Left lung (tissue), 10 donors: ENCODE results near the gene SWT1. TPM values are rescaled to one million over a fixed set of nuclear protein-coding genes. Genes with fewer than 3 reads are reported as not detected.
A peak's percentile ranks its signal among the peaks of the same experiment; 100 is the strongest.

Experiments used
- ATAC-seq: fragments of 200-7000 bp; cut with Tn5 transposase; one replicate; pipeline ENCODE4 v1.9.1; 2020; ENCODE audit warnings: moderate library complexity
- DNase-seq, 4 donors: peaks; one replicate each; pipeline ENCODE4 v3.0.0-alpha.2; 2013 to 2020
- H3K27ac ChIP-seq, 2 donors: fragments of 200-600 bp; sonication (generic) in 1 of 2; one replicate each; pipeline versions ENCODE4 v1.5.0 to v1.8.0; 2020 to 2021
- H3K27me3 ChIP-seq, 2 donors: fragments of 200-600 bp; sonication (generic) in 1 of 2; one replicate each; pipeline versions ENCODE4 v1.5.0 to v1.8.0; 2020 to 2021
- H3K36me3 ChIP-seq, 2 donors: fragments of 200-600 bp; sonication (generic) in 1 of 2; one replicate each; pipeline versions ENCODE4 v1.5.0 to v1.8.0; 2020 to 2021
- H3K4me1 ChIP-seq, 2 donors: fragments of 200-600 bp; one replicate each; pipeline ENCODE4 v1.8.0; 2021
- H3K4me3 ChIP-seq, 2 donors: fragments of 200-600 bp; sonication (generic) in 1 of 2; one replicate each; pipeline versions ENCODE4 v1.5.0 to v1.8.0; 2020 to 2021; ENCODE audit warnings: mild to moderate bottlenecking in 1 of 2
- H3K9me3 ChIP-seq, 2 donors: fragments of 200-600 bp; sonication (generic) in 1 of 2; one replicate each; pipeline versions ENCODE4 v1.5.0 to v1.8.0; 2020 to 2021
- intact Hi-C, 2 donors: fragments of 100-400 bp; cut with DNase I; formaldehyde crosslinking; loops; one replicate each; pipeline versions ENCODE4 v1.11.2 to v1.14.2; 2022
- polyA plus RNA-seq, 6 donors: library from polyadenylated mRNA; unstranded; fragments of 120-200 nt; gene quantifications; one replicate each; pipeline ENCODE4 v1.2.1, GENCODE V29; 2013; ENCODE audit not compliant: insufficient read length in 6 of 6
- total RNA-seq, 2 donors: library from RNA; stranded (reverse); fragmentation: NEBNext Ultra II Directional; extraction: Animal tissue kit (Norgen Biotek cat#: 25700); gene quantifications; one replicate each; pipeline ENCODE4 v1.2.1, GENCODE V29; 2021
- TF ChIP-seq, protein P1 (sequence below), 2 donors: fragments of 200-600 bp; sonication (generic) in 1 of 2; IDR thresholded peaks; one replicate each; pipeline versions ENCODE4 v1.5.0 to v1.8.0; 2021; ENCODE audit warnings: antibody characterized with exemption in 2 of 2
- donor health status: DM: no; HTN: yes; CAD: no.
- donor health status: DM: no; HTN: no; CAD: no.

SWT1 gene
- total and polyA plus RNA-seq, 8 donors, result 6.5 to 11.4 (median 9.5) TPM

DNA sequence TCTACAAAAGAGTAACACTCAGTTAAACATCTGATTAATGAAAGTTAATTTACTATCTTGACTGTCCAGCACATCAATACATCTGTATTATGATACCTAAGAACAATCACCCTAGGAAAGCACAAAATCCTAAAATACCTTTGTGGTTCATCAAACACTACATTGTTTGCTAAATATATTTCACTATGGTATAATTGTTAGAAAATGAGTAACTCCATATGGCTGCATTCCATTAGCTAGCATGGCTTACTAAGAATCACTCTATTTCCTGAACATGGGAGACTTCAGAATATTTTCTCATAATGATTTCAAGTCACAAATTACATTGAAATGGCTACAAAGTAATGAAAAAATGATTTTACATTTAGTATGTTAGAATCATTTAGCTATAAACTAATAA, 12.7 kb upstream of the SWT1 start:
- ATAC-seq, result no peak
- DNase-seq, result no peak
- Histone ChIP-seq H3K4me3 (no peak overlapping the region), H3K27me3 (no peaks in the 10 kb centered on the region), H3K27ac (no peak overlapping the region), H3K4me1 (no peaks in the 10 kb centered on the region), H3K9me3 (no peaks in the 10 kb centered on the region), H3K36me3 (peaks cover 0 to 87% of the 10 kb centered on the region in 2 donors)
- intact Hi-C loops, result no loop called here
- TF ChIP-seq, protein P1, sequence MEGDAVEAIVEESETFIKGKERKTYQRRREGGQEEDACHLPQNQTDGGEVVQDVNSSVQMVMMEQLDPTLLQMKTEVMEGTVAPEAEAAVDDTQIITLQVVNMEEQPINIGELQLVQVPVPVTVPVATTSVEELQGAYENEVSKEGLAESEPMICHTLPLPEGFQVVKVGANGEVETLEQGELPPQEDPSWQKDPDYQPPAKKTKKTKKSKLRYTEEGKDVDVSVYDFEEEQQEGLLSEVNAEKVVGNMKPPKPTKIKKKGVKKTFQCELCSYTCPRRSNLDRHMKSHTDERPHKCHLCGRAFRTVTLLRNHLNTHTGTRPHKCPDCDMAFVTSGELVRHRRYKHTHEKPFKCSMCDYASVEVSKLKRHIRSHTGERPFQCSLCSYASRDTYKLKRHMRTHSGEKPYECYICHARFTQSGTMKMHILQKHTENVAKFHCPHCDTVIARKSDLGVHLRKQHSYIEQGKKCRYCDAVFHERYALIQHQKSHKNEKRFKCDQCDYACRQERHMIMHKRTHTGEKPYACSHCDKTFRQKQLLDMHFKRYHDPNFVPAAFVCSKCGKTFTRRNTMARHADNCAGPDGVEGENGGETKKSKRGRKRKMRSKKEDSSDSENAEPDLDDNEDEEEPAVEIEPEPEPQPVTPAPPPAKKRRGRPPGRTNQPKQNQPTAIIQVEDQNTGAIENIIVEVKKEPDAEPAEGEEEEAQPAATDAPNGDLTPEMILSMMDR (IDR thresholded peaks at IDR 0.05), result no peak

DNA sequence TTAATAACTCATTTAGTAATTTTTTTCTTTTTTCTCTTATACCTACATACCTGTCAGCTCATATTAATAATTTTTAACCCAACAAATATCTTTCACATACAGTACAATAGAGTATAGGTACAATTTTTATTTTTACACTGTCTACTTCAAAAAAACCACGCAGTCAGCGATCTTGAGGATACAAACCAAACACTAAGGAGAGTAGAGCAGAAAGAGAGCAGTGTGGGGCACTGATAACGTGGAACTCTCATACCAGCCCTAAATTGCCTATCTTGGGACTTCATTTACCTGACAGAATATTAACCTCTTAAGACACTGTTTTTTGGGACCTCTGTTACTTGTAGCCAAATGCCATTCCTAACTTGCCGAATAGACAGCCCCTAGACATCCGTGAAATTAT, 5.8 kb upstream of the SWT1 start:
- intact Hi-C loops, result no loop called here
- no peak for ATAC-seq
- H3K4me3 ChIP-seq, result no peak overlapping the region

GRCh38 chr1:185152187-185152767, 4.7 kb upstream of the SWT1 start:
- no peak overlapping the region for H3K4me3 ChIP-seq
- no peak overlapping the region for H3K27ac ChIP-seq
- H3K27me3 ChIP-seq, result no peaks in the 10 kb centered on the region
- peaks cover 5 to 33% of the 10 kb centered on the region in 2 donors for H3K4me1 ChIP-seq
- no peaks in the 10 kb centered on the region for H3K9me3 ChIP-seq
- no peak for DNase-seq
- TF ChIP-seq, protein P1 (IDR thresholded peaks at IDR 0.05), result no peak
- H3K36me3 ChIP-seq, result peaks cover 0 to 35% of the 10 kb centered on the region in 2 donors
- no peak for ATAC-seq
- intact Hi-C loops, result no loop called here

More for the DNA sequence above, 5.8 kb upstream of the SWT1 start:
- no peak overlapping the region for H3K27ac ChIP-seq
- TF ChIP-seq, protein P1 (IDR thresholded peaks at IDR 0.05), result no peak
- no peaks in the 10 kb centered on the region for H3K9me3 ChIP-seq
- DNase-seq, result no peak
- no peaks in the 10 kb centered on the region for H3K27me3 ChIP-seq
- peaks cover 0 to 41% of the 10 kb centered on the region in 2 donors for H3K36me3 ChIP-seq
- H3K4me1 ChIP-seq, result peaks cover 5 to 33% of the 10 kb centered on the region in 2 donors

DNA sequence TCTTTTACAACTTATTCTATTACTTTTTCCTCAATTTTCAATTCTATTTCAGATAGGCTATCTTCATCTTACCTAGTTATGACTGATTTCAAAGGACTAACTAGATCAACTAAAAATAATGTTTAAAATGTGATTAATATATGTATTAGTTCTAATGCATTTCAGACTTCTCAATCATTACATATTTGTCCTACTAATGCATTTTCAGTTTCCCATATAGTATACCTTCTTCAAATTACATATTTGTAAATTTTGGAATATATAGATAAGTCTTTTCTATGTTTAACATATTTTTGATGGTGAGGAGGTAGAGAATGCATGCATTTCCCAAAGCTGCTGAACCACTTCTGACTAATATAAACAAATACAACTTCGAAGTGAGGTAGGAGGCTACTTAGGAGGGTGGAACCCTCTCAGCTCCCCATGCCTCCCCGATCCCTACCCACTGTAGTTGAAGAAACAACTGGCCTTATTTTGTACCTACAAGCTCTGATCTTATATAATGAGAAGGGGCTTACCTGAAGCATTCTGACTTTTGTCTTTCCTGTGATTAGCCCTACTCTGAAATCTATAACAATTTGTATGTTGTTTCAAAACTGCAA, 2.0 kb upstream of the SWT1 start:
- TF ChIP-seq, protein P1 (IDR thresholded peaks at IDR 0.05), result no peak
- Histone ChIP-seq H3K36me3 (peaks cover 0 to 9% of the 10 kb centered on the region in 2 donors), H3K9me3 (no peaks in the 10 kb centered on the region), H3K4me3 (peak overlapping the region in 1 of 2 donors; percentile 85), H3K27me3 (no peaks in the 10 kb centered on the region), H3K27ac (peak overlapping the region; percentile 98 to 100), H3K4me1 (peaks cover 10 to 47% of the 10 kb centered on the region in 2 donors)
- no peak for ATAC-seq
- intact Hi-C loops, result no loop called here
- peak in 1 of 4 donors; percentile 43 for DNase-seq

DNA sequence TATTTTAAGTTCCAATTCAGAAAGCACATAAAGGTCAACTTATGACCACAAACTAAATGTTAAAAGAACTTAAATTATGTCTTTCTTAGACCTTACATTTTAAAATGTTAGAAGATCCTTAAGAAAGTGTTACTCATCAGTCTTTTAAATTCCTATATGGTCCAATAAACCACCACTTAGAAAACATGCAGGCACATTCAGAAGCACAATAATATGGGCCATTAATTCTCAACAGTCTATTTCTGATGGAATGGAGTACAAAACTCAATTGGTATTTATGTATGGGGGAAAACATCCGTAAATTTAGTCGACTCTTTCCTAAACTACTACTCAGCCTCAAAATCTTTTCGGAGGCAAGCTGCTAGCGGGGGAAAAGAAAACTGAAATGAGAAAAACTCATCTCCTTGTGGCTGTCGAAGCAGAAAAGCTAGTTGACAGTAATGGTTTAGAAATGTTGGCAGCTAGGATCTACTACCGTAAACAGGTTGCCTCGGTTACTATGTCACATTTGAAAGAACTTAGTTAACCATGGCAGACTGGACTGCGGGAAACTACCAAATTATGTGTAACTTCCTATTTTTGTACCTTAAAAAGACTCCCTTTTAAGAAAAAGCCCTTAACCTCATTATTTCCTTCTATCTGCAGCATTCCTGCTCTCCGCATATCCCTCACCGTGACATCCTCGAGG, 1.2 kb upstream of the SWT1 start:
- Histone ChIP-seq H3K4me1 (peaks cover 10 to 47% of the 10 kb centered on the region in 2 donors), H3K27me3 (no peaks in the 10 kb centered on the region), H3K9me3 (no peaks in the 10 kb centered on the region), H3K4me3 (peak overlapping the region; percentile 69 to 85), H3K27ac (peak overlapping the region; percentile 98 to 100), H3K36me3 (peaks cover 0 to 1% of the 10 kb centered on the region in 2 donors)
- ATAC-seq (no peak), DNase-seq (peak in 1 of 4 donors; percentile 39)
- intact Hi-C loops, result no loop called here
- TF ChIP-seq, protein P1 (IDR thresholded peaks at IDR 0.05), result no peak
